ENCODE measurements around the gene YAP1.

Gene YAP1

GRCh38 chr11:102139081-102139498, 28.8 kb downstream of the YAP1 start:
- Histone ChIP-seq H3K4me3 (ENCODE audit: insufficient read depth, low read depth, low read length) (no peak overlapping the region), H3K27ac (ENCODE audit: insufficient read depth, low read depth, low read length, poor library complexity, severe bottlenecking) (no peak overlapping the region)

GRCh38 chr11:102142333-102142732, 32.1 kb downstream of the YAP1 start:
- Histone ChIP-seq H3K27me3 (ENCODE audit: control insufficient read depth, insufficient read depth, low read length, poor library complexity, severe bottlenecking) (no peaks in the 10 kb centered on the region), H3K36me3 (ENCODE audit: control insufficient read depth, insufficient read depth, low read length) (no peaks in the 10 kb centered on the region), H3K4me3 (ENCODE audit: insufficient read depth, low read depth, low read length) (no peak overlapping the region), H3K4me1 (ENCODE audit: control insufficient read depth, insufficient read depth, low read length) (no peaks in the 10 kb centered on the region), H3K27ac (ENCODE audit: insufficient read depth, low read depth, low read length, poor library complexity, severe bottlenecking) (no peak overlapping the region), H3K9me3 (ENCODE audit: control insufficient read depth, low read length) (no peaks in the 10 kb centered on the region)
- WGBS, 2 experiments: 78 to 83% methylated on average over 1 of the region's 1 CpG

More at GRCh38 chr11:102139081-102139498, 28.8 kb downstream of the YAP1 start:
- H3K27me3 ChIP-seq (ENCODE audit: control insufficient read depth, insufficient read depth, low read length, poor library complexity, severe bottlenecking): no peaks in the 10 kb centered on the region
- 63 to 74% methylated on average over 3 of the region's 3 CpGs for WGBS, 2 experiments
- no peaks in the 10 kb centered on the region for H3K4me1 ChIP-seq (ENCODE audit: control insufficient read depth, insufficient read depth, low read length)
- no peaks in the 10 kb centered on the region for H3K36me3 ChIP-seq (ENCODE audit: control insufficient read depth, insufficient read depth, low read length)
- H3K9me3 ChIP-seq (ENCODE audit: control insufficient read depth, low read length): no peaks in the 10 kb centered on the region

DNA sequence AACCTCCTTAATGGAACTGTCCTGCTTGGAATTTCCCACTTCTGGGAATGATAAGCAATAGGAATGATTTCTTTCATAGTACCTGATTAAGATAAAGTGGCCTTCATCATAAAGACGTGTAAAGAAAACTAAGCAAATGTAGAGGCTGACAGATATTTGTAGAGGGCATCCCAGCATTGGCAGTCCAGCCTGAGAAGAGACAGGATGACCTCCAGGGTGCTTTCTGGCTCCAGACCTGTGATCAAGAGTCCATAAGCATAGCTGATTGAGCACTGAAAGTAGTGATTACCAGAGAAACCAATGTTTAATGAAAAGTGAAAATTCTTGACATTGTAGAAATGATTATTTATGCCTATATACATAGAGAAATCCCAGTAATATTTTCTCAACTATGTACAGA, 33.6 kb downstream of the YAP1 start:
- H3K36me3 ChIP-seq (ENCODE audit: control insufficient read depth, insufficient read depth, low read length): no peaks in the 10 kb centered on the region
- no peaks in the 10 kb centered on the region for H3K27me3 ChIP-seq (ENCODE audit: control insufficient read depth, insufficient read depth, low read length, poor library complexity, severe bottlenecking)
- WGBS, 2 experiments: 87 to 92% methylated on average over 1 of the region's 1 CpG
- no peaks in the 10 kb centered on the region for H3K9me3 ChIP-seq (ENCODE audit: control insufficient read depth, low read length)
- no peak overlapping the region for H3K27ac ChIP-seq (ENCODE audit: insufficient read depth, low read depth, low read length, poor library complexity, severe bottlenecking)
- no peak overlapping the region for H3K4me3 ChIP-seq (ENCODE audit: insufficient read depth, low read depth, low read length)
- no peaks in the 10 kb centered on the region for H3K4me1 ChIP-seq (ENCODE audit: control insufficient read depth, insufficient read depth, low read length)

DNA sequence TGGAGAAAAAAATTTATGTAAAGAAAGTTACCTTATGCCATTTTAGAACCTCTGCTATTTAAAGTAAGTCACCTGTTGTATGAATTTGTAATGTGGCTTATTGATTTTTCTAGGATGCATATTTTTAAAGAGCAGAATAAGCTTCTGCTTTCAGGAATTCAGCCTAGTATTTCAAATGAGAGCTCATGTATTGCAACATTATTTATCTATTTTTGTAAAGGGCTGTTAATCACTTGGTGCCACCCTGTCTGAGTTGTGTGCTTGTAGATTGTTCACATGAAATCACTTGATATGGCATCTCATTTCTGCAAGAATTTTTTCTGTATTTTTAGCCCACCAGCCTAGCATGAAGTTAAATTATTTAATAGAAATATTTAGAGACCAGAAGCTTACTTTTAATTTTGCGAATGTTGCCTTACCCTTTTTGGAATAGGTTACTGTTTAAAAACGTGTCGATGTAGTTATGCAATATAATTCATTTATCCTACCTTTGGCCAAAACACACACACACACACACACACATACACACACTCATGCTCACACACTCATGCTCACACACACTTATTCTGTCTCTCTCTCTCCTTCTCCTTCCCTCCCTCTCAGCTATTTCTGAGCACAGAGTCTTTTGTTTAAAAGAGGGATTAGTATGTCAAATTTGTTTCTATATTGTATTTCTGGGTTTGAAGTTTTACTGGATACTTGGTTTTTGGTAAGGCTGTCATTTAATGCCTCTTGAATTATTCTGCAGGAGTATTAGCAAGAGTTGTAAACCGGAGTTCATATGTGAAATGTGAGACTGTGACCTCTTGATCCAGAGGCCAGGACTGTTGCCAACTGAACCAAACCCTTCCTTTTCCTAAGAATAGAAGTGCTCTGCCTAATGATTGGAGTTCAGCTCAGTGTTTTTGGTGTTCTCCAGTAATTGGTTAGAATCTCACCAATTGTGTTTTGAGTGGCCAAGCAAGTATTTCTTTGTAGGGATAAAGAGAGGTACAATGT, 34.4 kb downstream of the YAP1 start:
- H3K27me3 ChIP-seq (ENCODE audit: control insufficient read depth, insufficient read depth, low read length, poor library complexity, severe bottlenecking): no peaks in the 10 kb centered on the region
- H3K9me3 ChIP-seq (ENCODE audit: control insufficient read depth, low read length): no peaks in the 10 kb centered on the region
- H3K4me1 ChIP-seq (ENCODE audit: control insufficient read depth, insufficient read depth, low read length): no peaks in the 10 kb centered on the region
- WGBS, 2 experiments: 91 to 95% methylated on average over 3 to 4 of the region's 4 CpGs
- H3K27ac ChIP-seq (ENCODE audit: insufficient read depth, low read depth, low read length, poor library complexity, severe bottlenecking): no peak overlapping the region
- no peaks in the 10 kb centered on the region for H3K36me3 ChIP-seq (ENCODE audit: control insufficient read depth, insufficient read depth, low read length)
- no peak overlapping the region for H3K4me3 ChIP-seq (ENCODE audit: insufficient read depth, low read depth, low read length)

GRCh38 chr11:102147015-102147414, 36.8 kb downstream of the YAP1 start:
- Histone ChIP-seq H3K27me3 (ENCODE audit: control insufficient read depth, insufficient read depth, low read length, poor library complexity, severe bottlenecking) (no peaks in the 10 kb centered on the region), H3K9me3 (ENCODE audit: control insufficient read depth, low read length) (no peaks in the 10 kb centered on the region), H3K27ac (ENCODE audit: insufficient read depth, low read depth, low read length, poor library complexity, severe bottlenecking) (no peak overlapping the region), H3K4me3 (ENCODE audit: insufficient read depth, low read depth, low read length) (no peak overlapping the region), H3K4me1 (ENCODE audit: control insufficient read depth, insufficient read depth, low read length) (no peaks in the 10 kb centered on the region), H3K36me3 (ENCODE audit: control insufficient read depth, insufficient read depth, low read length) (no peaks in the 10 kb centered on the region)
- WGBS, 2 experiments: 100% methylated on average over 2 of the region's 4 CpGs; no CpG with 5 or more reads in 1 of the 2 experiments

- H3K27me3 ChIP-seq (ENCODE audit: control insufficient read depth, insufficient read depth, low read length, poor library complexity, severe bottlenecking): no peaks in the 10 kb centered on the region
- H3K36me3 ChIP-seq (ENCODE audit: control insufficient read depth, insufficient read depth, low read length): no peaks in the 10 kb centered on the region
- H3K4me1 ChIP-seq (ENCODE audit: control insufficient read depth, insufficient read depth, low read length): no peaks in the 10 kb centered on the region
- H3K4me3 ChIP-seq (ENCODE audit: insufficient read depth, low read depth, low read length): no peak overlapping the region
- 97 to 98% methylated on average over 2 of the region's 2 CpGs for WGBS, 2 experiments
- H3K9me3 ChIP-seq (ENCODE audit: control insufficient read depth, low read length): no peaks in the 10 kb centered on the region
- H3K27ac ChIP-seq (ENCODE audit: insufficient read depth, low read depth, low read length, poor library complexity, severe bottlenecking): no peak overlapping the region
Observed at GRCh38 chr11:102147632-102148031, 37.4 kb downstream of the YAP1 start.

- H3K27me3 ChIP-seq (ENCODE audit: control insufficient read depth, insufficient read depth, low read length, poor library complexity, severe bottlenecking): no peaks in the 10 kb centered on the region
- H3K4me1 ChIP-seq (ENCODE audit: control insufficient read depth, insufficient read depth, low read length): no peaks in the 10 kb centered on the region
- no peaks in the 10 kb centered on the region for H3K36me3 ChIP-seq (ENCODE audit: control insufficient read depth, insufficient read depth, low read length)
- no peak overlapping the region for H3K4me3 ChIP-seq (ENCODE audit: insufficient read depth, low read depth, low read length)
- H3K27ac ChIP-seq (ENCODE audit: insufficient read depth, low read depth, low read length, poor library complexity, severe bottlenecking): no peak overlapping the region
- H3K9me3 ChIP-seq (ENCODE audit: control insufficient read depth, low read length): no peaks in the 10 kb centered on the region
Observed at GRCh38 chr11:102148059-102148458, 37.8 kb downstream of the YAP1 start.

DNA sequence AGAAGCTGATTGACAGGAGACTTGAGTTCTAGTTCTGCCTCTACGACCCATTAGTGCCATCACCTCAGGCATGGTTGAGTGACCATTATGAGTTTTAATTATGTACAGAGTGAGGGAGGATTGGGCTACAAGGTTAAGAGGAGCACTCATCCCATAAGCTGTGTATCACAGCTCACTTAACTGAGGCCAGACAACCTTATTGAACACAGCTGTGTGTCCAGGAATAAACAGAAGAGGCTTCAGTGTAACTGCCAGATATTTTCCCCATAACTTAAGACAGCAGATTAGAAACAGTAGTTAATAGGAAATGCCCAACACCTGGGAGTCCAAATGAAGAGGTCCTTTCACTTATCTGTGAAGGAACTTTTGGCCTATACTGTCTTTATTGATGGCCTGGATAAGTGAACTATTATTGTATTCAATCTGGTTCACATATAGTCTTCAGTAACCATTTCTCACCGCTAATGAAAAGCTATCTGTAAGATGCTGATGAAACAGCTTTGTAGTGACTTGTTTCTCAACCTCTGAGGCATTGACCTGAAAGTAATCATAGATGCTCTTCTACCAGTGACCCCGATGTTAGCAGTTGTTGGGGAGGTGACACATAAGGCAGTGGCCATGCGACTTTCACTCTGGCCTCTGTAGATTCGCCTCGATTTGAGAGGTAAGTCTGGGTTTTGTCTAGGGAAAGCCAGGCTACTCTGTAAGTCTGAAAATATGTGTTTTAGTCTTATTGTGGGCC, 41.7 kb downstream of the YAP1 start:
- H3K4me1 ChIP-seq (ENCODE audit: control insufficient read depth, insufficient read depth, low read length): no peaks in the 10 kb centered on the region
- H3K4me3 ChIP-seq (ENCODE audit: insufficient read depth, low read depth, low read length): no peak overlapping the region
- H3K36me3 ChIP-seq (ENCODE audit: control insufficient read depth, insufficient read depth, low read length): no peaks in the 10 kb centered on the region
- H3K27ac ChIP-seq (ENCODE audit: insufficient read depth, low read depth, low read length, poor library complexity, severe bottlenecking): no peak overlapping the region
- no peaks in the 10 kb centered on the region for H3K27me3 ChIP-seq (ENCODE audit: control insufficient read depth, insufficient read depth, low read length, poor library complexity, severe bottlenecking)
- no peaks in the 10 kb centered on the region for H3K9me3 ChIP-seq (ENCODE audit: control insufficient read depth, low read length)
- WGBS, 2 experiments: 96 to 98% methylated on average over 6 of the region's 6 CpGs

DNA sequence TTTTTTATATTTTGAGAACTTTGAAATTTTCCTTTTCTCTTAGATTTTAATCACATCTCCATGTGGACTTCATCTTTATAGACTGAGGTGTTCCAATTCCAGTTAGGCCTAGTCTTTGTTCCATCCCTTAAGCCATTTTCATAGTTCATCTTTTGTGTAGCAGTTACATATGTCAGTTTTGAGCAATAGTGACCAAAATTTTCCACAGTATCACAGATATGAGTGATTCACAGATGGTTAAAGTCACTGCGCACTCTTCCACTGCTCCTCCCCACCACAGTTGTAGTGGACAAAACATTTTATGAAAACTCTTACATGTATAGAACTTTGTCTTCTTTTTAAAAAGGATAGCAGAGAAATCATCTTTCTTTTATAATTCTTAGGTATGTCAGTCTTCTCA, 42.8 kb downstream of the YAP1 start:
- WGBS, 2 experiments: 100% methylated on average over 1 of the region's 1 CpG; no CpG with 5 or more reads in 1 of the 2 experiments
- Histone ChIP-seq H3K27me3 (ENCODE audit: control insufficient read depth, insufficient read depth, low read length, poor library complexity, severe bottlenecking) (no peaks in the 10 kb centered on the region), H3K4me1 (ENCODE audit: control insufficient read depth, insufficient read depth, low read length) (no peaks in the 10 kb centered on the region)

GRCh38 chr11:102154806-102155205, 44.6 kb downstream of the YAP1 start:
- no peak overlapping the region for H3K4me3 ChIP-seq (ENCODE audit: insufficient read depth, low read depth, low read length)
- no peaks in the 10 kb centered on the region for H3K4me1 ChIP-seq (ENCODE audit: control insufficient read depth, insufficient read depth, low read length)
- 100% methylated on average over 1 of the region's 1 CpG; no CpG with 5 or more reads in 1 of the 2 experiments for WGBS, 2 experiments
- H3K27me3 ChIP-seq (ENCODE audit: control insufficient read depth, insufficient read depth, low read length, poor library complexity, severe bottlenecking): no peaks in the 10 kb centered on the region
- no peaks in the 10 kb centered on the region for H3K9me3 ChIP-seq (ENCODE audit: control insufficient read depth, low read length)
- no peak overlapping the region for H3K27ac ChIP-seq (ENCODE audit: insufficient read depth, low read depth, low read length, poor library complexity, severe bottlenecking)
- no peaks in the 10 kb centered on the region for H3K36me3 ChIP-seq (ENCODE audit: control insufficient read depth, insufficient read depth, low read length)

More for the DNA sequence above, 42.8 kb downstream of the YAP1 start:
- Histone ChIP-seq H3K9me3 (ENCODE audit: control insufficient read depth, low read length) (no peaks in the 10 kb centered on the region), H3K36me3 (ENCODE audit: control insufficient read depth, insufficient read depth, low read length) (no peaks in the 10 kb centered on the region), H3K27ac (ENCODE audit: insufficient read depth, low read depth, low read length, poor library complexity, severe bottlenecking) (no peak overlapping the region), H3K4me3 (ENCODE audit: insufficient read depth, low read depth, low read length) (no peak overlapping the region)
